Inflammatory macrophage treated with lipopolysaccharide for 1 hour (primary cell): ENCODE results near the gene FHIT.

ENCODE experiments used
- DNase-seq, 2 donors: peaks; one replicate each; pipeline ENCODE4 v3.0.0-alpha.2; 2020 to 2022

The FHIT gene

DNA sequence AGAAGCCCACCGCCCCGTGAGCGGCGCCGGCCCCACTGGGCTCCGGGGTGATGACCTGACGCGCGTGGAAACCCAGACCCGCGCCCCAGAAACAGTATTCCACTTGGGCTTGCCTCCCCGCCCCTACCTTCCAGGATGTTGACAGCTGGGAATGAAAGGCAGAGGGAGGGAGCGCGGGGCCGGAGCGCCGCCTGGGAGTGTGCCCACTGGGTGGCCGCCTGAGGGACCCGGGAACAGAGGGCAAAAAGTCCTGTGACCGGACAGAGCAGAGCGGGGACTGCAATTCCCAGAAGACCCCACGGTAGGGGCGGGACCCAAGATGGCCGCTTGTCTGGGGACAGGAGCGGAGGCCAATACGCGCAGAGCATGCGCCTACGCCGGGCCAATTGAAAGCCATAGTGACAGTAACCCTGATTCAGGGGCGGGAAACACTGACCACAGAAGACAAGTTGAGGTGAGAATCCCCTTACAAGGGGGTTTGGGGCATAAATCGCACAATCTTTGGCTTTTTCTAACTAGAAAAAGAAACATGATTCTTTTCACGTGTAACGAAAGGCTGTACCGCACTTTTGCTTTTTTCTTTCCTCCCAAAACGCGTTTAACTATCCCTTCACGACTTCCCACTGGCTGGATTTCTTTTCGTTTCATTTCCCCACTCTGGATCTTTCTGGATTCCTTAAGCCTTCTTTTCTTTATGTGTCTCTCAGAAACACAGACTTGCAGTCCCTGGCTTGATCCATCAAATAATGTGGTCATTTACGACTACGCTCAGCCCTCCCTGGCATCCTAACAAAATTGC is at the start of gene FHIT:
Gene FHIT (minus strand): TSS at position 279 of the 799 bp plus-strand sequence.
- DNase-seq = peak; percentile 92 to 95

- no peak for DNase-seq
Measured at GRCh38 chr3:61300786-61301185, 49.5 kb upstream of the FHIT start.

- no peak for DNase-seq
Measured at GRCh38 chr3:61300006-61300380, 48.7 kb upstream of the FHIT start.

DNA sequence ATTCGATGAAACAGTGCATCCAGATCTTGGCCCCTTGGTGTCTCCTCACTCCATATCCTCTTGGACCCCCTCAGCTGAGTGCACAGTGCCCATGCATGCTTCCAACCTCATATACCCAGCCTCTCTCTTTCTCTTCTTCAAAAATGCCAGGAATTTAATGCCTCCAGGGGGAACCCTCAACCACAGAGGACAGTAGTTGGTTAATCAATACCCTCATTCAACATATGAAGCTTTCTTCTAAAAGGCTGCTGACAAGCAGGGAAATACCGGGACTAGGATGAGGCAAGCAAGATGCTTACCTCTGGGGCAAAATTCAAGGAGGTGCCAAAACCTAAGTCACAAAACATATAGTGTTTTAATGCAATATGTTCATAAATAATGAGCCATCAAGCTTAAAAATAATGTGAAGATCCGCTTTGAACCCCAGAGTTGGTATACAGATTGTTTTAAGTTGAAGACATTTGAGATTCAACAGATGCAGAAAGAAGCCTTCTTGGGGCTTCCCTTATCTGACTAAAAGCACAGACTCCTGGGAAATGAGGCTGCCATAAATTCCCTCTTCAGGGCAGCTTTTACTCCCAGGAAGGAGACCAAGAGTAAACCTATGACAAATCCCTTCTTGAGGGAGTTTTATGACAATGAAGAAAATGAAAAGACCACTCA is 48.2 kb upstream of the FHIT start:
- no peak for DNase-seq

DNA sequence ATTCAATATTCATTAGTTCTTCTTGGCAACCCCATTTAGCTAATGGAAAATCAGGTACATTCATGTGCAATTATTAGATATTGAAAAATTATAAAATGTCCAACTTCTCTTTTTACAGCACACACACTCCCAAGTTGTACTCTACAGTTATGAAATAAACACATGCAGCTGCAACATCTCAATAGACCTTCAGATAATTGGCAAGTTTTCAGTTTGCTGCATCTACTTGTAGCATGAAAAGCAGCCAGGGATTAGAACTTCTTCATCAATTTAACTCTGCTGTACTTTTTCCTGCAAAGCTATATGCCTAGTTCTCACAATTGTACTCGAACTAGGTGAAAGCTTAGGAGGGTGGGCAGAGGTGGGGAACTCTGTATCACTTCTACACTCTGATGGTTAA is 46.6 kb upstream of the FHIT start:
- DNase-seq = no peak

- DNase-seq = no peak
Measured at GRCh38 chr3:61288446-61288845, 37.2 kb upstream of the FHIT start.

DNA sequence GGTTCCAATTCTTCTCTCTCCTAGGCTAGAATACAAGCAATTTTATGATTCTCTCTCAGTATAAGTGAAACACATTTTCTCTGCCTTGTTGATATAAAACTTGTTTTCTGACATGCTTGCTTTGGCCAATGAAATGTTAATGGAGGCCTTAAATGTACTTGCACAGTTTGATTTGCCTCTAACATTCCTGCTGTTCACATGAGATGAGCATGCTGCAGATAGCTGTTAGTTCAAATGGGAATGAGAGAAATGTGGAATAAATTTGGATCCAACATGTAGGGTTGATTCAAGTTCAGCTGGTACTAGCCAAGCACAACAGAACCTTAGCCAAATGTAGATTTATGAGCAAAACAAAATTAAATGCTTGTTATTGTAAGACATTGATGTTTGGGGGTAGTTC is 32.6 kb upstream of the FHIT start:
- no peak for DNase-seq

- no peak for DNase-seq
Measured at GRCh38 chr3:61278713-61279112, 27.5 kb upstream of the FHIT start.

DNA sequence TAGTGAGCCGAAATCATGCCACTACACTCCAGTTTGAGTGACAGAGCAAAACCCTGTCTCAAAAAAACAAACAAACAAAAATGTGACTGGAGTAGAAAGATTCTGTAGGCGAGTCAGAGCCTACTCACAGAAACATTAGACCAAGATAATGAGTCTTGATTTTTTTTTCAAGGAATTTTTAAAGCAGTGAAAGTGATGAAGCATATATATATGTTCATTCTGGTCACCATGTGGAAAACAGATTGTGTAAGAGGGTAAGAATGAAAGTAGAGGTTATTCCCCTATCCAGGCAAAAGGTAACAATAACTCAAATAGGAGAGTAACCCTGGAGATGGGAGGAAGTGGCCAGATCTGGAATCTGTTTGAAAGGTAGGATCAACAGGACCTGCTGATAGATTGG is 26.2 kb upstream of the FHIT start:
- no peak for DNase-seq

DNA sequence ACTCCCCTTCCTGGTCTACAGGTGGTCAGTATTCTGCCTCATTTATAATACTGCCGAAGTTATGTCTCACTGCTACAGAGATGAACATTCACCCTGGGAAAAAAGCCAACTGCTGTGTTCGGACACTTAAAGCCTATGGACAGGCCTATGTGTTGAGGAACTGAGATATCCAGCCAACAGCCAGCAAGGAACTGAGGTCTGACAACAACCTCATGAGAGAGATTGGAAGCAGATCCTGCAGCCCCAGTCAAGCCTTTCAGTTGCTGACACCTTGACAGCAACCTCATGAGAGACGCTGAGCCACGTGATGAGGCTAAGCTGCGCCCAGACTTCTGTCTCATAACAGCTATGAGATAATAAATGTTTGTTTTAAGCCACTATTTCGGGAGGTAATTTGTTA is 18.2 kb upstream of the FHIT start:
- DNase-seq = no peak

DNA sequence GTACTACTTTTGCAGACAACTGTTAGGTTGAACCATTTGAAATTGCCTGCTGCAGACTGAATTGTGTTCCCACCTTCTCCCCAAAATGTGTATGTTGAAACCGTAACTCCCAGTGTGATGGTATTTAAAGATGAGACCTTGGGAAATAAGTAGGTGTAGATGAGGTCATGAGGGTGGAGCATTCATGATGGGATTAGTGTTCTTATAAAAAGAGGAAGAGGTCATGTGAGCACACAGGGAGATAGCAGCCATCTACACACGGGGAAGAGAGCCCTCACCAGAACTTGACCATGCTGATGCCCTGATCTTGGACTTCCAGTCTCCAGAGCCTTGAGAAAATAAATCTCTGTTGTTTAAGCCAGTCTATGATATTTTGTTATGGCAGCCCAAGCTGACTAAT is 17.4 kb upstream of the FHIT start:
- peak; percentile 26 to 59 for DNase-seq

GRCh38 chr3:61264281-61264680 is 13.0 kb upstream of the FHIT start:
- no peak for DNase-seq

- no peak for DNase-seq
Measured at GRCh38 chr3:61257148-61257547, 5.9 kb upstream of the FHIT start.

GRCh38 chr3:61253756-61254155 is 2.5 kb upstream of the FHIT start:
- DNase-seq = no peak

GRCh38 chr3:61252836-61253235 is 1.6 kb upstream of the FHIT start:
- no peak for DNase-seq

- DNase-seq = no peak
Measured at GRCh38 chr3:61250784-61251173, 473 bp downstream of the FHIT start.

GRCh38 chr3:61248496-61248895 is 2.8 kb downstream of the FHIT start:
- no peak for DNase-seq

- no peak for DNase-seq
Measured at GRCh38 chr3:61247191-61247590, 4.1 kb downstream of the FHIT start.

DNA sequence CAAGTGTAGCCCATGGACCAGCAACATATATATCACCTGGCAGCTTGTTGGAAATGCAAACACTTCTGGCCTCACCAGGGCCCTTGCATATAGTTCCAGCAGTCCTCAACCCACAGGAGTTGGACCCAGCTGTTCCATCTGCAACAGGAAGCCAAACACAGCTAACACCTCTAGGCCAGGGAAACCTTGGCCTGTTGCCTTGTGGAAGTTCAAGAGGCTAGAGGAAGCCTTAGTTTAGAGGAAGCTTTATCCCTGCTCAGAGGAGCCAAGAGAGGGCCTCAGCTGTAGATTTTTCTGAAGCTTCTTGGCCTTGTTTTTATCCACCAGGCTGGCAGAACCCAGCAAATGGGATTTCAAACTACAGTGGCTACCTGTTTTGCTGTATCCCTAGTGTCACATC is 11.4 kb downstream of the FHIT start:
- no peak for DNase-seq

GRCh38 chr3:61237858-61238257 is 13.4 kb downstream of the FHIT start:
- no peak for DNase-seq

GRCh38 chr3:61236556-61236955 is 14.7 kb downstream of the FHIT start:
- DNase-seq = peak in 1 of 2 donors; percentile 12

DNA sequence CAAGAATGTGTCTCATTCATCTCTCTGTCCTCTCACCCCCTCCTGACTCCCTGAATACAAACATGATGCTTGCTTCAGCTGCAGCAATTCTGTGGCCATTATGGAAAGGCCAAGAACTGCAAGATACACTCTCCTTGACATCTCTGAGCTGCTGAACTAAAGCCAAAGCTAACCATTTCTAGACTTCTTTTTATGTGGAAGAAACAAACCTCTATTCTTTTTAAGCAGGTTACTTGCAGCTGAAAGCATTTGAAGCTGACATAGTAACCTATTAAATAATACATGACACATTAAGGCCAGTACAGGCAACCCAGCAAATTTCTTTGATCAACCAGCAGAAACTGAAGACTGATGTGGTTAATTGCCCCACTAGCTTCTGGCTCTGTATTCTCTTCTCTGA is 17.5 kb downstream of the FHIT start:
- no peak for DNase-seq

DNA sequence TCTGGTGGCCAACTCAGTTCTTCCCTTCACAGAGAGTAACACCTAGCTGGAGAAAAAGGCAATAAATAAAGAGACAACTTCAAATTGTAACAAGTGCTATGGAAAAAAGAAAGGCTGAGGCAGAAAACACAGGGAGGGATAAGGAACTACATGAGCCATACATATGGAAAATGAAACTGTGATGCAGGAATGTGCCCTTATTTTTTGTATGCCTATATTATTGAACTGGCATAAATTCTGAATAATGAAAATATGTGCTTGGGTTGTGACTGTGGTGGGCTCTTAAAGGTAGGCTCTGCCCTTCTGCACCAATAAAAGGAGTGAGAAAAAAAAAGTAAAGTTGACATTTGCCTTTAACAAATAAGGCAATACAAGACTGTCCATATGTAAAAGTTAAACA is 19.6 kb downstream of the FHIT start:
- no peak for DNase-seq

DNA sequence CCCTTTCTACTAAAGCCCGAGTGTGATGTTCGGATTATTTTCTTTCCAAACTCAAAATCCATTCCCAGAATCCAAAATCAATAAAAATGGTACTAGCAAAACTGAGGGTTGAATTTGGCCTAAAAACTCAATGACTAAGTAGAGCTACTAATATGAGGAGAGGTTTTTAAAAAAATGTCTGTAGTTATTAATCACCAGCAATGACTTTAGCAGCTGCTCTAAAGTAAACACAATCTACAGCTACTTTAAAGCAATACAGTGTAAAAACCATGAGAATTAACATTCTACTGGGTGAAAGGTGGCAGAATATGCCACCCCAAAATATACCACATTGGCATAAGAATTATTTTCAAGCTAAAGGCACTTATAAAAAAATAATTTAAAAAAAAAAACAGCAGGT is 23.5 kb downstream of the FHIT start:
- DNase-seq = no peak

DNA sequence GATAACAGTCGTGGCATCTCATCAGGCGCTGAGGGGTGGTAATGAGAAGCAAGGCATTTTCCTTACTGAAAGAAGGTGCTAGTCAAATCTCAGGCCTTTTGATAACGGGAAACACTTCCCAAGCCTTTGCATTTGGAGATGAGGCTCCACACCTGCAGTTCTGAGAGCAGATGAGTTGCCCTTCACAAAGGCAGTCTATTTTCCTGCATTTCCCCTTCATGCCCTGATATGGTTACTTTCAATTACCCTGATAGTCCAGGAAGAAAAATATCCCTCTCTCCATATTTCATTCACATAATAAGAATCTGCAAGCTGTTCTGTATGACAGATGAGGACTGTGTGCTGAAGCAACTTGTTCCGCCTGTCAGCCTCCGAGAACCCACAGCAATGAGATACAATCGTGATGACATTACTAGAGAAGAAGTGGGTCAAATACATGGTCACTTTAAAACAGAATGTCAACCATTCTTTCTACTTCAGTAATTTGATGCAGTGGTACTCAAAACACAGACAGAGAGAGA is 25.0 kb downstream of the FHIT start:
- no peak for DNase-seq
